Loucy (cell line): ENCODE measurements around the gene FOXA1.

Experiments
- CTCF ChIP-seq: fragments of 200-600 bp; sonication (generic); conservative IDR thresholded peaks from 2 replicates; pipeline ENCODE4 v1.5.1; 2014; ENCODE audit warnings: mild to moderate bottlenecking, antibody characterized with exemption, low read length
- EZH2phosphoT487 ChIP-seq: fragments of 200-600 bp; IDR thresholded peaks from 2 replicates; pipeline ENCODE4 v1.6.1; 2018; ENCODE audit warnings: antibody characterized with exemption, mild to moderate bottlenecking, moderate library complexity, borderline replicate concordance

DNA sequence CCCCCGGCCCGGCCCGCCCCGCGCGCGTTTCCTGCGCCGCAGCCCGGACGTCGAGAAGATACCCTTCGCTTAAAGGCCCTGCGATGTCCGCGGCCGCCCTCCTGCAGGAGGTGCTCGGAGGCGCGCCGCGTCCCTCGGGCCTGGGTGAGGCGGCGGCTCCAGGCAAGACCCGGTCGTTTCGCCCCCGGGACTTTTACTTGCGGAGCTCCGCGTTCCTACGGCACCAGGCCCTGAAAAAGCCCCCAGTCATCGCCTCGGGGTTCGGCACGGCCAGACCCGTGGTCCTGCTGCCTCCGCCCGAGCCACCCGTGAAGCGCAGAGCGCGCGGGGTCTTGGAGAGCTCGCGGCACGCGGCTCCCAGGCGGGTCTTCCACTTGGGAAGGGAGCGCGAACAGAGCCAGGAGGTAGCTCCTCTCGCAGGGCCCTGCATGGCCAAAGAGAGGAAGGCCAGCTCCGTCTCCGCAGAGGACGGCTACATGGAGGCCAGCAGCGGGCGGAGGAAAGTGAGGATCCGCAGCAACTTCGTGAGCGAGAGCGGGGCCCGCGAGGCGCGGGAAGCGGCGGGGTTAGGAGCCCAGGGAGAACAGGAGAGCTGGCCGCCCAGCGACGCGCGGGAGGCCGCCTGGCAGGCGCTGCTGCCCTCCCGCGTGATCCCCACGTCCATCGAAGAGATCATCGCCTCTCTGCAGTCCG, 27.3 kb upstream of the FOXA1 start:
- TF ChIP-seq CTCF (no peak), EZH2phosphoT487 (no peak)
